WTC11 (cell line): Measurements from ENCODE around the gene CALHM5. TPM values are rescaled to one million over a fixed set of nuclear protein-coding genes. Genes with fewer than 3 reads are reported as not detected.

Experiments used
- ATF2 ChIP-seq: sonication (generic); formaldehyde crosslinking; IDR thresholded peaks from 2 replicates; pipeline ENCODE4 v1.8.1; 2022; ENCODE audit warnings: low read depth, missing genetic modification reagents, borderline replicate concordance
- ATF3 ChIP-seq: sonication (generic); formaldehyde crosslinking; conservative IDR thresholded peaks from 2 replicates; pipeline ENCODE4 v1.8.1; 2022; ENCODE audit warnings: mild to moderate bottlenecking, missing genetic modification reagents
- ATF6 ChIP-seq: sonication (generic); formaldehyde crosslinking; IDR thresholded peaks from 2 replicates; pipeline ENCODE4 v1.8.1; 2023; ENCODE audit warnings: mild to moderate bottlenecking, missing genetic modification reagents
- CREB1 ChIP-seq: sonication (generic); formaldehyde crosslinking; IDR thresholded peaks from 2 replicates; pipeline ENCODE4 v1.8.0; 2023; ENCODE audit warnings: mild to moderate bottlenecking, missing genetic modification reagents
- E2F1 ChIP-seq: sonication (generic); formaldehyde crosslinking; IDR thresholded peaks from 2 replicates; pipeline ENCODE4 v1.8.0; 2022; ENCODE audit warnings: mild to moderate bottlenecking, missing genetic modification reagents
- E2F4 ChIP-seq: sonication (generic); formaldehyde crosslinking; IDR thresholded peaks from 2 replicates; pipeline ENCODE4 v1.8.1; 2022; ENCODE audit warnings: low read depth, mild to moderate bottlenecking, moderate library complexity, missing genetic modification reagents, borderline replicate concordance
- HMGA2 ChIP-seq: fragments of 250-450 bp; sonication (Bioruptor Pico); IDR thresholded peaks from 2 replicates; pipeline ENCODE4 v1.4.0; 2021; ENCODE audit warnings: mild to moderate bottlenecking, moderate library complexity
- HMGXB4 ChIP-seq: sonication (generic); formaldehyde crosslinking; IDR thresholded peaks from 2 replicates; pipeline ENCODE4 v1.8.1; 2023; ENCODE audit warnings: mild to moderate bottlenecking, moderate library complexity, missing genetic modification reagents
- JUN ChIP-seq: sonication (generic); formaldehyde crosslinking; IDR thresholded peaks from 2 replicates; pipeline ENCODE4 v1.8.0; 2023; ENCODE audit warnings: mild to moderate bottlenecking, missing genetic modification reagents
- MYBL2 ChIP-seq: sonication (generic); formaldehyde crosslinking; IDR thresholded peaks from 2 replicates; pipeline ENCODE4 v1.8.1; 2023; ENCODE audit warnings: mild to moderate bottlenecking, moderate library complexity, missing genetic modification reagents
- NR3C1 ChIP-seq: sonication (generic); formaldehyde crosslinking; conservative IDR thresholded peaks from 2 replicates; pipeline ENCODE4 v1.8.1; 2023; ENCODE audit warnings: low read depth, mild to moderate bottlenecking, missing genetic modification reagents
- OVOL2 ChIP-seq: fragments of 250-450 bp; sonication (Bioruptor Pico); IDR thresholded peaks from 2 replicates; pipeline ENCODE4 v1.9.0; 2021; ENCODE audit warnings: mild to moderate bottlenecking, borderline replicate concordance
- PREB ChIP-seq: sonication (generic); formaldehyde crosslinking; IDR thresholded peaks from 2 replicates; pipeline ENCODE4 v1.8.1; 2022; ENCODE audit warnings: mild to moderate bottlenecking, missing genetic modification reagents, moderate library complexity, borderline replicate concordance
- PRRX2 ChIP-seq: fragments of 250-450 bp; sonication (Bioruptor Pico); IDR thresholded peaks from 2 replicates; pipeline ENCODE4 v1.8.0; 2021; ENCODE audit warnings: mild to moderate bottlenecking
- SP1 ChIP-seq: sonication (generic); formaldehyde crosslinking; conservative IDR thresholded peaks from 2 replicates; pipeline ENCODE4 v1.8.1; 2022; ENCODE audit warnings: missing genetic modification reagents
- STAT6 ChIP-seq: sonication (generic); formaldehyde crosslinking; conservative IDR thresholded peaks from 2 replicates; pipeline ENCODE4 v1.8.1; 2023; ENCODE audit warnings: mild to moderate bottlenecking, low read depth, missing genetic modification reagents, moderate library complexity
- USF1 ChIP-seq: sonication (generic); formaldehyde crosslinking; IDR thresholded peaks from 2 replicates; pipeline ENCODE4 v1.8.0; 2022; ENCODE audit warnings: mild to moderate bottlenecking, missing genetic modification reagents
- ZNF317 ChIP-seq: sonication (generic); formaldehyde crosslinking; IDR thresholded peaks from 2 replicates; pipeline ENCODE4 v1.8.1; 2023; ENCODE audit warnings: low read depth, mild to moderate bottlenecking, moderate library complexity, missing genetic modification reagents, borderline replicate concordance
- ZNF512 ChIP-seq: sonication (generic); formaldehyde crosslinking; IDR thresholded peaks from 2 replicates; pipeline ENCODE4 v1.8.1; 2022; ENCODE audit warnings: missing genetic modification reagents, borderline replicate concordance
- ZSCAN18 ChIP-seq: fragments of 250-450 bp; sonication (Bioruptor Pico); IDR thresholded peaks from 2 replicates; pipeline ENCODE4 v2.1.2; 2022; ENCODE audit warnings: mild to moderate bottlenecking, moderate library complexity
- total RNA-seq: library from RNA; stranded (reverse); gene quantifications from 3 replicates; pipeline ENCODE4 v1.2.3, GENCODE V29; 2021

CALHM5 gene
- total RNA-seq, 1 experiment from 2014 or later = 0.09 TPM

GRCh38 chr6:116570856-116571682 lies 59.6 kb downstream of the CALHM5 start, which contains the start of gene RWDD1 (continued):
- TF ChIP-seq STAT6 (CRISPR knock-in tag) = no peak
- no peak for TF ChIP-seq E2F4 (CRISPR knock-in tag)
- TF ChIP-seq CREB1 (CRISPR knock-in tag) = no peak
- no peak for TF ChIP-seq ATF6
- TF ChIP-seq HMGA2 (CRISPR knock-in tag) = no peak
- TF ChIP-seq USF1 (CRISPR knock-in tag) = 0 out of 2 replicates have a peak, but pooled peaks have one; percentile 23
- no peak for TF ChIP-seq NR3C1 (CRISPR knock-in tag)
- no peak for TF ChIP-seq PRRX2
- no peak for TF ChIP-seq ATF3 (CRISPR knock-in tag)
- TF ChIP-seq ZNF317 (CRISPR knock-in tag) = no peak
- no peak for TF ChIP-seq ZNF512
- no peak for TF ChIP-seq E2F1 (CRISPR knock-in tag)
- no peak for TF ChIP-seq ATF2 (CRISPR knock-in tag)
- TF ChIP-seq PREB (CRISPR knock-in tag) = no peak
- TF ChIP-seq HMGXB4 = peak; percentile 65; the same call in 1 of the 2 replicates
- TF ChIP-seq SP1 = peak; percentile 91
- no peak for TF ChIP-seq OVOL2 (CRISPR knock-in tag)
- TF ChIP-seq MYBL2 (CRISPR knock-in tag) = peak; percentile 87
- TF ChIP-seq JUN (CRISPR knock-in tag) = no peak; the same call in 1 of the 2 replicates
- no peak for TF ChIP-seq ZSCAN18
